NCI-H1105 (cell line): ENCODE measurements around the gene TGFBR2.
"Not testable (repeated sequence)": the region's sequence is repeated elsewhere in the genome, so short reads cannot be mapped to it uniquely, and the experiment has no call there.

ENCODE experiments used
- DNase-seq: peaks from one replicate; lab custom pipeline; 2025; lab: John Stamatoyannopoulos, UW

Gene TGFBR2

DNA sequence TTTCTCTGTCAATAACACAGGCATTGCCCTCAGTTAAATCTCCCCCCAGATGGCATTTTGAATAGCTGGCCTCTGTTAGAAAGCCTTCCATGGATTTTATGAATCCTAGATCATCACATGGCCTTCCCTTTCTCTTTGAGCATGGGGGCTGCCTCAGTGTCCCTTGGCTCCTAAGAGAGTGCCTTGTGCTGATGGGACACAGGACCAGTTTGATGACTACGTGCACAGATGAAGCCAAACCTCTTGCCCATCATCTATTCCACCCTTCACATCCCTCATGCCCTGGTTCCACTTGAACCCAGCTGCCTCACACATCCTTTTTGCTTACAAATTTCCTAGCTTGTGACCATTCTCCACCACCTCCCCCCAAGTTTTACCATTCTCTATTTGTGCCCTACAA is 12.9 kb downstream of the TGFBR2 start:
- DNase-seq, result no peak

DNA sequence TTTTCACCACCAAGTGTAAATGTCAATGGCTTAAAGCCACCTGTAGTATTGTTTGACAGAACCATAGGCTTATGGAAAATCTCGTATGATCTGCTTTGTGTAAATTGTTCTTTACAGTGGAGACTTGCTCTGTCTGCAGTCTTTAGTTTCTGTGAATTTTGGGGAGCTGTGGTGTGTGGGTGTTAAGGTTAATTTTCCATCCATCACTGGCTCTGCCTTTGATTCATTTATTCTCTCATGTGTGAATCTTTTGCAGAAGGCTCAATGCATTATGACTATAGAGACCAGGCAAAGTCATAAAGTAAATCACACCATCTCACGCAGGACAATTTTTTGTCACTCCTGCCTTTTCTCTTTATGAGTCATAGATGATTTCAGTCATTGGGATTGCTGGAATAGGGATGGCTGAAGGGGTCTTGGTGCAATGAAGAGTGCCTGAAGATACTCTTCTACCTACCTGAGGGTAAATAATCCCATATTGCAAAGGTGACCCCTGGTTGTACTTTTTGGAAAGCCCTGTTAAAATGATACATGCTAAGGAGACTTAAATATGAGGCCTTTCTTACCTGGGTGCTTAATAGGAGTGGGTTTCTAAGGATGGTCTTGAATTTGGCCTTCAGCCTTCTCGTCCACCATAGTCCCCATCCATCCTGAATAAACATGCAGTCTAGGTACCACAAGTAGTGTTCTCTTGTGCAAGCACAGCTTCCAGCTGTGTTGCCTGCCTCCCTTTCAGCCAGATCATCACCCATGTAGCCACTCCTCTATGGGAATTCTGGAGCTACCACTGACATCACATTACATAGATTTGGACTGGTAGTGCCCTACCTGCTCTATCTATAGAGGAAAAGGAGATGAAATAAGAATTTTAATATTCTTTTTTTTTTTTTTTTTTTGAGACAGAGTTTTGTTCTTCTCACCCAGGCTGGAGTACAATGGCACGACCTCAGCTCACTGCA is 14.3 kb downstream of the TGFBR2 start:
- DNase-seq, result no peak

DNA sequence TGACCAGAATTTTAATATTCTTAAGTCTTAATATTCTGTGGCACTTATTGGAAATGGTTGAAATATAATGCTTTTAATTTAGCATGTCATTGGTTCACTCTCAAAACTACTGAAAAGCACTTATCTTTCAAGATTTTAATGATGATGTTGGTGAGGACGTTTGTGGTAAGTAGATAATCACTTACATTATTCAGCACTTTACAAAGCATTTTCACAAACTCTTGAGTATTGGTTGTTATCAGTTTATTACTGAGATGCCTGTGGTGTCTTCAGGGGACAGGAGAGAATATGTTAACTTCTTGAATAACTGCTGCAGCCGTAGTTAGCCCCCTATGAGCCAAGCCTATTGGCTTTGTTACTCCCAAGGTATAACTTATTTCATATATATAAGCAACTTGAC is 15.2 kb downstream of the TGFBR2 start:
- DNase-seq, result no peak

DNA sequence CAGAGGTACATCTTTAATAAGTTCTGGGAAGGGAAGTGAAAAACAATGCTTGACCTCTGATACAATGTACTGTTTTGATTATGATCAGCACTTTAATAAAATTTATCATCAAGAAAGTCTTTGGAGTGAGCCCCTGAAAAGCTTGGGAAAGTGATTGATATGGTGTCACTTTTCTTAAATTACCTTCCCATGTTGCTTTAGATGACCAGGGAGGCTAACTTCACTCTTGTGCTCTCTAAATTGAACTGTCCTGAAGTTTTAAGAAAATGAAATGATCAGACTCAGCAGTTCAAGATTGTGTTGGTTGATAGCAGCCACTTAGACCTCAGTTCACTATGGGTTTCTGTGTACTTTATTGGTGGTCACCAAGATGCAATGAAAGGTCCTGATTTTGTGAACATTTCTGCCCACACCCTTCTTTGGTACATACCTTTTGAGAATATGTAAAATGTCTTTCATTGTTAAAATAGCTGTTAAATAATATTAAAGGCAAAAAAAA is 15.7 kb downstream of the TGFBR2 start:
- DNase-seq, result no peak

DNA sequence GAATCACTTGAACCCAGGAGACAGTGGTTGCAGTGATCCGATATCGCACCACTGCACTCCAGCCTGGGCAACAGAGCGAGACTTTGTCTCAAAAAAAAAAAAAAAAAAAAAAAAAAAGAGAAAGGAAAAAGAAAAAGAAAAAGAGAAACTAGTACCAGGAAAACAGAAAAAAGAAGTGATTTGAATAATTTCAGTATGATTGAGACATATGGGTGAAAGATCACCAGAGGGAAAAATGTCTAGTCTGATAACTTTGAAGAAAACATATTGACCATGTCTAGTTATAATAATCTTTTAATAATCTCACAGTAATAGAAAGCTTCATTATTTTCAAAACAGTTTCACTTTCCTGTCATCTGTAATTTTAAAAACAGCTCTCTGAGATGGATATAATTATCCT is 16.4 kb downstream of the TGFBR2 start:
- DNase-seq, result no peak

DNA sequence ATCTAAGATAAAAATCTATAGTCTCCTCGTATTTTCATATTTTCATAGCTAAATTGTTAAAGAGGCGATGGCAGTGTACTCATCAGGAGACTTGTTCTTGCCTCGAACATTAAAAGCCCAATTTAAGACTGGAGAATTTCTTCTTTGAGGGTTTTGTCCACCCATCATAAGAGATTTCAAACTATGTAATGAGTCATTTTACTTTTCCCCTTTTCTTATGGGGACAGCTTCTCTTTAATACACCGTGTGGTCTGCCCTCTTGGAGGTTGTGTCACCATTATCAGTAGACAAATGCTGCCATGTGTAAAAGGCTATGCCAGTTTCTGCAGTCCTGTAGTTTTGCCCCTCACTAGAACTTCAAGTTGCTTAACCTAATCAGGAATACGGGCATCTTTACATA is 16.9 kb downstream of the TGFBR2 start:
- DNase-seq, result no peak

DNA sequence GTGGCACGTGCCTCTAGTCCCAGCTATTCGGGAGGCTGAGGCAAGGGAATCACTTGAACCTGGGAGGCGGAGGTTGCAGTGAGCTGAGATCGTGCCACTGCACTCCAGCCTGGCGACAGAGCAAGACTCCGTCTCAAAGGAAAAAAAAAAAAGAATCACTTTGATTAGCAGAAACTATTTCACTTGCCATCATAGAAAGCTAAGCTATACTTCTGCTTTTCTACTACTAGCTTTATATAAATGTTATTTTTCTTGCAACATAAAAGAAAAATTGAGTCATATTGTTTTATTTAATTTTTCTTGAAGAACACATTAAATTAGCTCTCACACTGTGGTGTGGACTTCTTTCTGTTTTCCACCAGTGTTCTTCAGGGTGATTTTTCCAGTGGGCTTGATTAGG is 18.1 kb downstream of the TGFBR2 start:
- not testable (repeated sequence) for DNase-seq

DNA sequence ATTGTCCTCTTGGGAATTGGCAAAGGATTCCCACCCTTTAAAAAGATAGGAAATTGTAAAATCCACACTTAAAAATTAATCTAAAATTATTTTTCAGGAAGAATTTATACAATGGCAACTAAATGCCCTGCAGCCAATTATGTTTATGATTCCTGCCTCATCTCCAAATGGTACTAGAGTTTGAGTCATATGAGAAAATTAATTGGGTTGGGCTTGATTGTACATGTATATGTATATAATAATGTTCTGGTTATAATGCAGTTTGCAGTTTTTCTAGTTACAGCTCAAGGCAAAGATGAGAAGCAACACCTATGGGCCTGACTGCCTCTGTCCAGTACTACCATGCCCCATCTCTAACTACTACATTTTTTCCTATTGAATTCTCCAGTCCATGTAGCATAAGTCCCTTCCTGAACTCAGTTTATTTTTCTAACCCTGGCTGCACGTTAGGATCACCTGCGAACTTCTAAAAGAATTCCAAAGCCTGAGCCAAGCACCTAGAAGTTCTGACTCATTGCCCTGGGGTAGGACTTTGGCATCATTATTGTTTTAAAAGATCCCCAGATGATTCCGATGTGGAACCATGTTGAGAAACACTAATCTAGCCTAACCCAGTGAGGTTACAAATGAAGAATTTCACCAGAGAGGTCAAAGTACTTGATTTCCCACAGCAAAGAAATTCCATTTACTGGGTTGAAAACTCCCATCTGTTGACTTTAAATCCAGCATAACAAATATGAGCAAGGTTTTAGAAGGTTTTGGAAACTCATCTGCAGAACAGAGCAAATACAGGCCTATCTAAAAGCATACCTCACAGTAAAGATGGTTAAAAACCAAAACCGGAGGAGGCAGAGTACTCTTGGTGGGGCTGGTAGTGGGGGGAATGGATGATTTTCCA is 19.4 kb downstream of the TGFBR2 start:
- no peak for DNase-seq

DNA sequence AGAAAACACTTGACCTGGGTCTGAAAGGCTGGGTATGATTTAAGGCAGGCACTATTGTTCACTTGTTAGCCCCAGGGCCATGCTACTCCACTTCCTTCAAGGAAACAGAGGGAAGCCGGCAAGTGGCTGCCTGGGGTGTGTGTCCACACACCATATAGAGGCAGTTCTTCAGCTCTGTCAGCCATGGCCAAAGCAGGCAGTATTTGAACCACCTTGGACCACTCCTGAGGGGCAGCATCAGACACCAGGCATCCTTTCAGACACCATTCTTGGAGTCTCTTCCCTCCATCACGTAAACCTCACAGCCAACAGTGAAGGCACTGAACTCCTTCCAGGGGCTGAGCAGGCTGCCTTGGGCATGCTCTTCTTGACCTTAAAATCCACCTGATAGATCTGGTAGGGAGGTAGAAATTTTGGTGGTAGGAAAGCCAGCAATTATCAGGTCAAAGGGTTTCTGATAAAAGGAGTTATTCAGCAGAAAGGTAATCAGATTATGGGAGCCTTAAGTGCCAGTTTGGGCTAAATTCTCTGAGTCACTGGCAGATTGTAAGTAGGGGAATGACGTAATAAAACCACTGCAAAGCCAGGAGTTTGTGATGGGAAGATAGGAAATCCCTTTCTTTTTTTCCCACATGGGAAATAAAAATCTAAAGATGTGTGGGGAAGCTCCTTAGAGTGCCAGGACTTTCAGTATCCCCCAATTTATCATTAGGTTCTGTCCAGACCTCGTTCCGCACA is 20.2 kb downstream of the TGFBR2 start:
- DNase-seq, result no peak

DNA sequence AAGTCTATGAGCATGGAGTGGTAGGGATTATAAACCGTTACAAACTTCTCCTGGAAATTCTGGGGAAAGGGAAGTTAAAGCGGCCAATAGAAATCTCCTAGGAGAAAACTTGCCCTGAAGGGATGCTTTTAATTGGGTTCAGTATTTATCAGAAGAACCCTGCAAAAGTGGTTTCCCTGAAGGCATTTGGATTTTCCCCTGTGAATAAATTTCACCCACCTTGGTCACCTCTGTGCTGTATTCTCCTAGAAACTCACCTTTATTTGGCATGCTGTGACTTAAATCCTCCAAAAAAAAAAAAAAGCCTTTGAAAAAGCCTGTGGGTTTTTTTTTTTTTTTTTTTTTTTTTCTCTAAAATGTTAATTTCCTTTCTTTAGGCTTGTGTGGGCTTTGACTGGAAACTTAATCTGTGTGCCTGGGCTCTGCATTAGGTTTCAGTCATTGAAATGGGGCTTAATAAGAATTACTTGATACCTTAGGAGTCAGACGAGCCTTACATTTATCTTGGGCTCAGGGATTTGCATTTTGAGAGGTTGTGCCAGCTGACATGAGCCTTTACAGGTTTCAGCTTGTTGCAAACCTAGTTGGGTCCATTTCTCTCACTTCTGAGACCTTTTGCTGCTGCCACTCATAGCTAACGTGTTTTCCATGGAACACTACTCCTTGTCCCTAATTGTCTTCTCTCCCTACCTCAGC is 22.0 kb downstream of the TGFBR2 start:
- no peak for DNase-seq

DNA sequence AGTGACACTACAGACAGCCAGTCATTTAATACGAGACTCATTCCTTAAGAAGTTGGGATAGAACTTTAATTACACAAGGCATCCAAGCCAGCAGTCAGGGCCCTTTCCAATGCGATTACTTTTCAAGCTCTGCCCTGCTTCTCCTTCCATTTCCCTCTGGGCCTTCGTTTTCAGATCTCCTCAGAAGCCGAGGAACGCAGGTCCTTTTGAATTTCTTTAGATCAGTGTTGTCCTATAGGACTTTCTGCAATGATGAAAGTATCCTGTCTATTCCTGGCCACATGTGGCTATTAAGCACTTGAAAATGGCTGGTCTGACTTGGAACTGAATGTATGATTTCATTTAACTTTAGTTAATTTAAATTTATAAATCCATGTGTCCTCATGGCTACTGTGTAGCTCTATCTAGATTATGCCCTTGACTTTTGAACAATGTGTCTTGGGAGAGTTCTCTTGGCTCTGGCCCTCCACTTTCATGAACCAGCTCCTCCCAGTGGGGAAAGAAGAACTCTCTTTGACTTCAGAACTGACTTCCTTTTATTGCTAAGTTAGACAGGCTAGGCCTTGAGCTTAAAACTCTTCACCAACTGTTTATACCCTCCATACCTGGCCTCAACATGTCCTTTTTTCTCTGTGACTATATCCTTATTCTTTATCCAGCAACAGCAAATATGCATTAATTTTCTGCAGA is 22.6 kb downstream of the TGFBR2 start:
- DNase-seq, result no peak

DNA sequence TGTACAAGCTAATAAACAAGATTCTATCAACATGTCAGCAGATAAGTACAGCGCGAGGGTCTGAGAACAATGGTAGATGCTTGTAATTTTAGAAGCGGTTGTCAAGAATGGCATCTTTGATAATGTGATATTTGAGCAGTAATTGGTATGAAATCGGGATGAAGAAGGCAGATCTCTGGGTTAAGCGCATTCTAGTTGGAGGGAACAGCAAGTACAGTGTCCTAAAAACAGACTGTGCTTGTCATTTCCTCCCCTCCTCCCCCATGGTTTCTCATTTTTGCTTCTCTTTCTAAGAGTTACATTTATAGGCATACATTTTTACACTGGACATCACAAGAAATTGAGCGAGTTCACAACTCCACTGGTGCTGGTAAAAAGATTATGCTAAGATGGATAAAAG is 23.3 kb downstream of the TGFBR2 start:
- no peak for DNase-seq

DNA sequence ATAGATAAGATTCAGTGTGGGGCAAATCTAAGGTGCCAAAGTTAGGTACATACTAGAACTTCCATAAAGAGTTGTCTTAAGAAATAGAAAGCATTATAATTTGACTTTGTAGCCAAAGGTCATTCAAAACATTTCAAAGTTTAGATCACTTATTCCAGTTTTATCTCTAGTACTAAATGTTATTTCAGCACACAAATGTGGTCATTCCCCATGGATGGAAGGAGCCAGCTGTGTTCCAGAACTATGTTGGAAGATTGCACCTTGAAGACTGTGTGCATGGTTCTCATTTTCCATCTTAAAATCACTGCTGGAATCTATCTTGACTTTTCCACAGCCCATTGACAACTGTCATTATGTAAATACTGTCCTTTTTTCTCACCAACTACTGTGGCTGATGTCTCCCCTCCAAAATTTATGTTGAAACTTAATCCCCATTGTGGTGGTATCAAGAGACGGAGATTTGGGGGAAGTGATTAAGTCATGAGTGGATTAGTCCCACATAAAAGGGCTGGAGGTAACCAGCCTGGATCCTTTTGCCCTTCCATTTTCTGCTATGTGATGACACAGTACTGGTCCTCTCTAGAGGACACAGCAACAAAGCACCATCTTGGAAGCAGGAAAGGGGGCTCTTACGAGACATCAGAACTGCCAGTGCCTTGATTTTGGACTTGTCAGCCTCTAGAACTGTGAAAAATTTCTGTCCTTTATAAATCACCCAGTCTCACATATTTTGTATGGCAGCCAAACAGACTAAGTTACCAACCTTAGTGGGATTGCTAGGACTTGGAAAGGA is 24.0 kb downstream of the TGFBR2 start:
- DNase-seq, result no peak

DNA sequence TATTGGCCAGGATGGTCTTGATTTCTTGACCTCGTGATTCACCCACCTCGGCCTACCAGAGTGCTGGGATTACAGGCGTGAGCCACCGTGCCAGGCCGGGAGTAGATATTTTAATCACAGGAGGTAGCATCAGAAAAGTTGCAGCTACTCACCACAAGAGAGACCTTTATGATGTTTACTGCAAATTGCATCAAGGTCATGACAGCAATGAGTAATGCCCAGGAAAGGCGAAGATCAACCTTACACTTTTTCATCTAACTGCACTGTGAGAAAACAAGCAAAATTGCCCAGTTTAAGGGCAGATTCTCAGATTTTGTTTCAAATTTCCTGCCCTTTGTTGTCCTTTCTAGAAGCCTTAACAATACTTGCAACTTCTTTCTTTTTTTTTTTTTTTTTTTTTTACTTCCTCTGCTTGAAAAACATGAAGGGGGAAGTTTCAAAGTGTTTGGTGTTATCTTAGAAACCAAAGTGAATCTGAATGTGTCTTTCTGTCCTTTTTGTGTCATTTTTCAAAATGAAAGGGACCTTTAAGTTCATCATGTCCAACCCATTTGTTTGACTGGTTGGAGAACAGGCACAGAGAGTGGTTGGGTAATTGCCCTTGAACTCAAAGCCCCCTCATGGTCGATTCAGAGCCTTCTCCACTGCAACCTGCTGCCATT is 25.0 kb downstream of the TGFBR2 start:
- DNase-seq, result no peak

DNA sequence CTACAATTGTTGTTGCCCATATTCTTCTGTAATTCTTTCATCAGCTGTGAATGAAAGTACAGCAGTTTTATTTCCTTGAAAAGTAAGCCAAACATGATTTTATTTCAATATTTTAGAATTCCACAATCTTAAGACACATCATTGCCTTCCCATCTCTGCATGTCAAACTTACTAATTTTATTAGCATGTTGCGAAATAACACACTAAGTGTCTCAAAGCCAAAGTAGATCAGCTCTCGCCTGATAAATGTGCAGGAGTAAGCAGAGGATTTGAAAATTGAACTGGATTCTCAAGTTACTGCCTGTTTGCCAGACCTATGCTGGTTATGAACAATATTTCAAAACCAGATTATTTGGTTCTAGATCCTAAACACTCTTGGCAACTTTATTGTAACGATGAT is 25.7 kb downstream of the TGFBR2 start:
- DNase-seq, result no peak

DNA sequence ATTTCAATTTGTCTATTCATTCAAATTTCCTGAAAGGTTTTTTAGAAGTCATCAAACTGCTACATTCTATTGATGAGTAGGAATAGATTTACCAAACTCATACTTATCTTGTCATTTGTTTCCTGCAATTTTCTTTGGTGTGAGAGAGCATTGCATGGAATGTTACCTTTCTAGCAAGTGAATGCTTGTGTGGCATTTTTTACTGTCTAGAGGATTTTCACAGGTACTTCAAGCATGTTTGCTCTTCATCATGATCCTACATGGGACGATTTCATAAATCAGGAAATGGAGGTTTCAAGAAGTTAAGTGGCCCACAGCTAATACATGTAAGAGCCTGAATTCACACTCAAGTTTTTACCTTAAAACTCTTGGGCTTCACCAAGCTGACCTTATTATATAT is 26.1 kb downstream of the TGFBR2 start:
- DNase-seq, result no peak

DNA sequence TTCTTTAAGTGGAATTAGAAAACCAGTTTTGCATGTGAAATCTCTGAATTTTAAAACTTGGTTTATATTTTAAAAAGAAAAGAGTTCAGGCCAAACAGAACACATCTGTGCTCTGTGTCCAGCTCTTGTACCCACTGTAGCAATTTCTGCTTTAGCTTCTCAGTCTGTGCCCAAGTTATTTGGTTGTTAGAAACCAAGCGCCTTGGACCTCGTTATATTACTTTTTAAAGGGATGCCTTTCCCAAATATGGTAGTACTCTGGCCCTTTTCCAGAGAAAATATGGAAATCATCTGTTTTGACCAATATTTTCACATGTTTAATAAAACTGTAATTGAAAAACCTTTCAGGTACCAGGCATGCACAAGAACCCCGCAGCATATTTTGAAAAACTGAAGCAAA is 27.3 kb downstream of the TGFBR2 start:
- DNase-seq, result no peak

DNA sequence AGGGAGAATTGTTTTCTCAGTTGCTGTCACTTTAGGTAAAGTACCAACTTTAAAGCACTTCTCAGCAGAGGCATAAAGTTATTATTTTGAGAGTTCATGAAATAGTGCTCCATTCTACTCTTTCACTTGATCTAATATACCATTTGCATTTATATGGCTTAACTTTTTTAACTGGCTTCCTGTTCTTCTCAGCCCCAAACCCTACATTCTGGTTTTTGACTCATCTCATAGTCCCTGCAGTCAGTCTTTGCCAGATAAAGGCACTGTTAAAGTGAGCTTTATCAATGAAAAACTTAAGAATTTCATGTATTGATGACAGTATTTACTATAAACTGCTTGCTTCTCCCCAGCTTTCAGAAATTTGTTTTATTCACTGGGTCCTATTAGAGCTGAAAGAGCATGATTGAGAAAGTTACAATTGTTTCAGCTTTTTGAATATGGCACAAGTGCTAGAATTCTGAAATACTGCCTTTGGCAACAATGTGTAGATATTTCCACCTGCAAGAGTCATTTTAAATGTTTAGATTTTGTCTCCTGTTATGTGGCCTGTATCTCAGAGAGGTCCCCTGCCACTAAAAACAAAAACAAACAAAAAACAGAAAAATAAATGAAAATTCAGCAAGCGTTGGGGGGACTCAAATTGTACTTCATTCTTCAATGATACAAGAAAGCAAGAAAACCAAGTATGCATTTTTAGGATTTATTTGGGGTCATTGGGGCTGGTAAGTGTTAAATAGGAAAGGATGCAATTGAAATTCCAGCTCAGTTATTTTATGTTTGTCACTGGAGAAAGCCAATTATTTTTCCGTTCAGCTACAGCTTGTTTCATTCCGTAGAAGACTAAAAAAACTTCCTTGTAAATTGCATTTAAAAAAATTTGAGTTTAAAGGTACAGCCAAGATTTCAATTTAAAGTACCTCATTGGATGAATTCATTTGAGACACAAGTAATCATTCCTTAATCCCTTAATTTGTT is 28.6 kb downstream of the TGFBR2 start:
- DNase-seq, result no peak
